Loucy (cell line): ENCODE results near the gene TUBA4B.

Experiments used
- CTCF ChIP-seq: fragments of 200-600 bp; sonication (generic); conservative IDR thresholded peaks from 2 replicates; pipeline ENCODE4 v1.5.1; 2014; ENCODE audit warnings: mild to moderate bottlenecking, antibody characterized with exemption, low read length
- EZH2phosphoT487 ChIP-seq: fragments of 200-600 bp; IDR thresholded peaks from 2 replicates; pipeline ENCODE4 v1.6.1; 2018; ENCODE audit warnings: antibody characterized with exemption, mild to moderate bottlenecking, moderate library complexity, borderline replicate concordance

- no peak for TF ChIP-seq CTCF
- no peak for TF ChIP-seq EZH2phosphoT487
These were observed 44.9 kb downstream of the TUBA4B start for GRCh38 chr2:219297766-219298456.
